GM12891 (cell line): ENCODE measurements around the gene ASPG.

Experiments
- POLR2A ChIP-seq: IDR thresholded peaks from 2 replicates; pipeline ENCODE4 v1.6.1; 2011; ENCODE audit warnings: low read depth, low read length, control low read depth
- POLR2AphosphoS5 ChIP-seq: IDR thresholded peaks from 2 replicates; pipeline ENCODE4 v1.6.1; 2011; ENCODE audit warnings: low read depth, low read length, control low read depth
- TAF1 ChIP-seq: IDR thresholded peaks from 2 replicates; pipeline ENCODE4 v1.6.1; 2011; ENCODE audit warnings: low read depth, low read length, control low read depth

- no peak for TF ChIP-seq POLR2AphosphoS5
- no peak for TF ChIP-seq POLR2A
- TF ChIP-seq TAF1 = no peak
Measured at GRCh38 chr14:104138098-104138717, 52.7 kb downstream of the ASPG start, which contains the start of gene KIF26A.
